ENCODE measurements around the gene MPRIP.

- TF ChIP-seq CTCF (IDR thresholded peaks at IDR 0.05): no peak
- TF ChIP-seq POLR2A (IDR thresholded peaks at IDR 0.05): no peak
These were observed 8.2 kb upstream of the MPRIP start for GRCh38 chr17:17034026-17034425.
